ENCODE measurements around the gene FBXL22. TPM values are rescaled to one million over a fixed set of nuclear protein-coding genes. Genes with fewer than 3 reads are reported as not detected.

FBXL22 gene
- total RNA-seq, 2 donors from 2014 or later = 12.5 to 39.6 TPM

DNA sequence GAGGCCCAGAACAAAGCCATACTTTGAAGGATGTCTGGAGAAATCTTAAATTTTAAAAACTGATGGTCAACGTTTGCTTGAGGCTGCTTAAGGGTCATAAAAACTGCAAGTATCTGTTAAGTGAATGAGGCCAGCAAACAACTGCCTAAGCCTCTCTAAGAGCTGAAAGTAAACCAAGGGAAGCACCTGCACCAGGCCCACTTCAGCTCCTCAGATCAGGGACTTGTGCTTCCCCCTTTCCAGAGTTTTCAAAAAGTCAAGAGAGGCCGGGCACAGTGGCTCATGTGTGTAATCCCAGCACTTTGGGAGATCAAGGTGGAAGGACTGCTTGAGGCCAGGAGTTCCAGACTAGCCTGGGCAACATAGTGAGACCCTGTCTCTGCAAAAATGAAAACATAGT, 9.1 kb downstream of the FBXL22 start:
- peaks cover 8% of the 10 kb centered on the region for H3K4me1 ChIP-seq (replicated peaks)
- intact Hi-C loops (cut with DNase I) = no loop called here
- no peak overlapping the region for H3K4me3 ChIP-seq
- no peak overlapping the region for H3K27ac ChIP-seq
- no peak for TF ChIP-seq POLR2AphosphoS5 (IDR thresholded peaks at IDR 0.05)
- TF ChIP-seq POLR2A (IDR thresholded peaks at IDR 0.05) = no peak
- TF ChIP-seq, protein P1, sequence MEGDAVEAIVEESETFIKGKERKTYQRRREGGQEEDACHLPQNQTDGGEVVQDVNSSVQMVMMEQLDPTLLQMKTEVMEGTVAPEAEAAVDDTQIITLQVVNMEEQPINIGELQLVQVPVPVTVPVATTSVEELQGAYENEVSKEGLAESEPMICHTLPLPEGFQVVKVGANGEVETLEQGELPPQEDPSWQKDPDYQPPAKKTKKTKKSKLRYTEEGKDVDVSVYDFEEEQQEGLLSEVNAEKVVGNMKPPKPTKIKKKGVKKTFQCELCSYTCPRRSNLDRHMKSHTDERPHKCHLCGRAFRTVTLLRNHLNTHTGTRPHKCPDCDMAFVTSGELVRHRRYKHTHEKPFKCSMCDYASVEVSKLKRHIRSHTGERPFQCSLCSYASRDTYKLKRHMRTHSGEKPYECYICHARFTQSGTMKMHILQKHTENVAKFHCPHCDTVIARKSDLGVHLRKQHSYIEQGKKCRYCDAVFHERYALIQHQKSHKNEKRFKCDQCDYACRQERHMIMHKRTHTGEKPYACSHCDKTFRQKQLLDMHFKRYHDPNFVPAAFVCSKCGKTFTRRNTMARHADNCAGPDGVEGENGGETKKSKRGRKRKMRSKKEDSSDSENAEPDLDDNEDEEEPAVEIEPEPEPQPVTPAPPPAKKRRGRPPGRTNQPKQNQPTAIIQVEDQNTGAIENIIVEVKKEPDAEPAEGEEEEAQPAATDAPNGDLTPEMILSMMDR (IDR thresholded peaks at IDR 0.05) = no peak
- no peak for DNase-seq (ENCODE audit: low spot score)
- no peaks in the 10 kb centered on the region for H3K36me3 ChIP-seq
- 48% methylated on average over 2 of the region's 2 CpGs for WGBS
- no peaks in the 10 kb centered on the region for H3K27me3 ChIP-seq (replicated peaks; ENCODE audit: insufficient read depth)
- no peaks in the 10 kb centered on the region for H3K9me3 ChIP-seq

- 94% methylated on average over 15 of the region's 15 CpGs for WGBS
- peaks cover 0 to 8% of the 10 kb centered on the region in 2 donors for H3K36me3 ChIP-seq
- H3K27me3 ChIP-seq (replicated peaks; ENCODE audit: insufficient read depth) = no peaks in the 10 kb centered on the region
- intact Hi-C loops (cut with DNase I) = no loop called here
- no peaks in the 10 kb centered on the region for H3K9me3 ChIP-seq
- H3K4me3 ChIP-seq = no peak overlapping the region
- no peak for TF ChIP-seq POLR2A (IDR thresholded peaks at IDR 0.05)
- TF ChIP-seq, protein P1 (IDR thresholded peaks at IDR 0.05) = no peak
- peaks cover 10% of the 10 kb centered on the region for H3K4me1 ChIP-seq (replicated peaks)
- peak overlapping the region in 1 of 2 donors; percentile 55 for H3K27ac ChIP-seq
- DNase-seq (ENCODE audit: low spot score) = no peak
Measured at GRCh38 chr15:63608989-63609388, 11.8 kb downstream of the FBXL22 start.

DNA sequence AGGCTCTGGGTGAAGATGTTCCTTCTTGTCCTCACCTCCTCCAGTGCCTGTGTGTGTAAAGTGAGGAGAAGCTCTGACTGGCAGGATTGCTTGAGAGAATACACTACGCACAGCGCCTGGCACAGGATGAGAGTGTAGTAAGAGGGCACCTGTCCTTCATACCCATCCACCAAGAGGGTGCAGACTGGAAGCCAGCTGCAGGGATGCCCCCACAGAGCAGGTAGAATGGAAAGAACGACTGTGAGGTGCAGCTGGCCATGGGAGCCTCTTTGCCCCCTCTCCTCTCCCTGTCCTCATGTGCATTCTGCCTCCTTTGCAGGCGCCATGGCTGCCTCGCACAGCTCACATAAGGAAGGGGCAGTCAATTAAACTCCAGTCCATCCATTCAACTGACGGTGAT, 12.3 kb downstream of the FBXL22 start:
- peak overlapping the region; percentile 55 to 70 for H3K27ac ChIP-seq
- H3K9me3 ChIP-seq = no peaks in the 10 kb centered on the region
- peaks cover 10% of the 10 kb centered on the region for H3K4me1 ChIP-seq (replicated peaks)
- no peak overlapping the region for H3K4me3 ChIP-seq
- no peak for DNase-seq (ENCODE audit: low spot score)
- no peak for TF ChIP-seq POLR2AphosphoS5 (IDR thresholded peaks at IDR 0.05)
- no peak for TF ChIP-seq POLR2A (IDR thresholded peaks at IDR 0.05)
- TF ChIP-seq, protein P1 (IDR thresholded peaks at IDR 0.05) = no peak
- peaks cover 0 to 8% of the 10 kb centered on the region in 2 donors for H3K36me3 ChIP-seq
- no peaks in the 10 kb centered on the region for H3K27me3 ChIP-seq (replicated peaks; ENCODE audit: insufficient read depth)
- intact Hi-C loops (cut with DNase I) = no loop called here
- WGBS = 81% methylated on average over 6 of the region's 6 CpGs

GRCh38 chr15:63610209-63610841, 13.1 kb downstream of the FBXL22 start:
- Histone ChIP-seq H3K27ac (peak overlapping the region; percentile 55 to 70), H3K4me3 (no peak overlapping the region), H3K4me1 (replicated peaks) (peaks cover 10% of the 10 kb centered on the region), H3K27me3 (replicated peaks; ENCODE audit: insufficient read depth) (no peaks in the 10 kb centered on the region), H3K36me3 (peaks cover 0 to 8% of the 10 kb centered on the region in 2 donors), H3K9me3 (no peaks in the 10 kb centered on the region)
- TF ChIP-seq POLR2AphosphoS5 (IDR thresholded peaks at IDR 0.05) (peak; percentile 83), POLR2A (IDR thresholded peaks at IDR 0.05) (no peak)
- TF ChIP-seq, protein P1 (IDR thresholded peaks at IDR 0.05) = peak; percentile 42 to 82 (median 70)
- DNase-seq (ENCODE audit: low spot score) = peak; percentile 75
- under 1% methylated on average over 6 of the region's 6 CpGs for WGBS
- intact Hi-C loops (cut with DNase I) = loop anchor here (5.0 to 10.0 kb wide), 2 partner anchors 284 to 457 kb away; no protein-coding TSS in a partner anchor

DNA sequence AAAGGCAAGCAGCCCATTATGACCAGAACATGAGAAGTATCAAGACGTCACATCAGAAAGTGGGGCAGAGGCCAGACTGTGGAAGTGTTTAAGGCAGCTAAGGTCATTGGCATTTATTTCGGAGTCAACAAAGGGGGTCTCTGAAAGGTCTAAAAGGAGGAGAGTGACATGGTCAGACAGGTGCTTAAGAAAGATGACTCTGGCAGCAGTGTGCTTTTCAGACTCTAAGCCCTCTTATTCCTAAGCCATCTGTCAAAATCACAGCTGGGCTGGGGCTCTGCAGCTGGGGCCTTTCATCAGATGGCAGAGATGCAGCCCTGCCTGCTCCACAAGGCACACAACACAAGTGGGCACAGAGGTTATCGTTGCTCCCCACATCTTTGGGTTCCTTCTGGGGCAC, 14.0 kb downstream of the FBXL22 start:
- H3K4me1 ChIP-seq (replicated peaks) = peaks cover 10% of the 10 kb centered on the region
- DNase-seq (ENCODE audit: low spot score) = no peak
- no peaks in the 10 kb centered on the region for H3K27me3 ChIP-seq (replicated peaks; ENCODE audit: insufficient read depth)
- intact Hi-C loops (cut with DNase I) = loop anchor here (5.0 to 10.0 kb wide), 2 partner anchors 284 to 456 kb away; no protein-coding TSS in a partner anchor
- peak overlapping the region; percentile 55 to 70 for H3K27ac ChIP-seq
- TF ChIP-seq, protein P1 (IDR thresholded peaks at IDR 0.05) = no peak
- TF ChIP-seq POLR2AphosphoS5 (IDR thresholded peaks at IDR 0.05) (no peak), POLR2A (IDR thresholded peaks at IDR 0.05) (no peak)
- H3K36me3 ChIP-seq = peaks cover 0 to 8% of the 10 kb centered on the region in 2 donors
- no peaks in the 10 kb centered on the region for H3K9me3 ChIP-seq
- WGBS = 66% methylated on average over 3 of the region's 3 CpGs
- H3K4me3 ChIP-seq = no peak overlapping the region

Data from prostate gland (tissue), 2 donors.